HG03108 (cell line): ENCODE data around the gene RNF26.
"Not testable (repeated sequence)": the region's sequence is repeated elsewhere in the genome, so short reads cannot be mapped to it uniquely, and the experiment has no call there.

Experiments used
- ATAC-seq: cut with Tn5 transposase; IDR thresholded peaks from one replicate; pipeline ENCODE4 v1.9.1; 2021; ENCODE audit warnings: moderate library complexity; ENCODE audit not compliant: unreplicated experiment

Gene RNF26

GRCh38 chr11:119380160-119380826 is 46.0 kb downstream of the RNF26 start:
- ATAC-seq, result no peak

GRCh38 chr11:119380827-119381180 is 46.5 kb downstream of the RNF26 start:
- no peak for ATAC-seq

GRCh38 chr11:119381181-119381988 is 47.1 kb downstream of the RNF26 start, which contains the start of gene USP2:
TSS of gene USP2 (minus strand) at chr11:119381690. CDS start at chr11:119373480, 8,210 bp downstream.
- peak; percentile 97 for ATAC-seq

- ATAC-seq, result no peak
Observed at GRCh38 chr11:119382101-119382500, 47.8 kb downstream of the RNF26 start.

- ATAC-seq, result not testable (repeated sequence)
Observed at GRCh38 chr11:119382513-119382912, 48.2 kb downstream of the RNF26 start.

GRCh38 chr11:119384332-119384731 is 50.0 kb downstream of the RNF26 start:
- ATAC-seq, result no peak
